Left forelimb (tissue), 1 donor: ENCODE data around the gene AHCYL2.
"Not testable (repeated sequence)": the region's sequence is repeated elsewhere in the genome, so short reads cannot be mapped to it uniquely, and the experiment has no call there.

Experiments
- DNase-seq: peaks from one replicate; pipeline ENCODE4 v3.0.0-alpha.2; 2018; ENCODE audit warnings: low spot score

AHCYL2 gene

GRCh38 chr7:129456421-129456820 lies 231.6 kb downstream of the AHCYL2 start:
- DNase-seq: no peak

GRCh38 chr7:129457101-129457500 lies 232.3 kb downstream of the AHCYL2 start:
- DNase-seq: no peak

DNA sequence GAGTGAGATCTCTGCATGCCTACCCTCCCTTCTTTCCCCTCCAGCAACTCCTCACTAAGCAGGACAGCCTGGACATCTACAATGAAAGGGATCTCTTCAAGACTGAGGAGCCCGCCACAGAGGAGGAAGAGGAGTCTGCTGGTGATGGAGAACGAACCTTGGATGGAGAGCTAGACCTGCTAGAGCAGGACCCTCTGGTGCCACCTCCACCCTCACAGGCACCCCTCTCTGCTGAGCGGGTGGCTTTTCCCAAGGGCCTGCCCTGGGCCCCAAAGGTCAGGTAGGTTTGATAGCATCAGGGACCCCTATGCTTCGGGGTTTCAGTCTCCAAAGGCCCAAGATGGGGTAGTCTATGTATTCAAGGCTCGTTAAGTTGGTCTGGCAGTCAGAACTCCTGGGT lies 233.3 kb downstream of the AHCYL2 start:
- no peak for DNase-seq

GRCh38 chr7:129461809-129462208 lies 237.0 kb downstream of the AHCYL2 start:
- DNase-seq: no peak

DNA sequence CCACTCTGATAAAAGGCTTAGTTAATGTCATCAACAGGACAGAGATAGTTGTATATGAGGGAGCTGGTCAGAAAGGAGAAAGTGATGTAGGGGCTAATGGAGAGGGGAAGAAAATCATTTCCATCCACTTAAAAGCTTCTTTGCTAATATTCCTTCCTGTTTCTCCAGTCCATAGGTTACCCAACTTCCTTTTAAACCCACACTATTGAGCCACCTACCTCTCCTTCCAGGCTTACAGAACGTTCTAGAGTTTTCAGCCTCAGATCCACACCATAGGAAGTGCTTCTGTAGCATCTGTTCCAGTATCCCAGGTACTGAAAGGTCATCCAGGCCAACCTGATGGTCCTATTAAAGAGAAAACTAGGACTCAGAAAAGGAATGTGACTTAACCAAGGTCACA lies 237.6 kb downstream of the AHCYL2 start:
- no peak for DNase-seq

DNA sequence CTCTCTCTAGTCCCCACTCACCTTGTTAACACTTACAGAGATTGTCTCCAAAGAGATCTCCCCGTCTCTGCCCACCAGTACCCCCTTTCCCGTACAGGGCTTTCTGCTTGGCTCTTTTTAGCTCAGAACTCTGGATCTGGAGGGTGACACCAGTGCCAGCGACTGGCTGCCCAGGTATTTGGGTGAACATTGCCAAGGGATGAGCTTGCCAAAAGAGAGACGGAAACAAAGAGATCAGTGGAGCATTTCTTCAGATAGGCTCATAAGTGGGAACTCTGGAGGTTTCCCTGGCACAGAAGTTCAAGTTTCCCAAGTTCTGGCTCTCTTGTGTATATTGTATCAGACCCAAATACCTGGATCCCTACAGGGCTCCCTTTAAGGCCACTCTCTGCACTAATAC lies 239.4 kb downstream of the AHCYL2 start:
- DNase-seq: no peak

DNA sequence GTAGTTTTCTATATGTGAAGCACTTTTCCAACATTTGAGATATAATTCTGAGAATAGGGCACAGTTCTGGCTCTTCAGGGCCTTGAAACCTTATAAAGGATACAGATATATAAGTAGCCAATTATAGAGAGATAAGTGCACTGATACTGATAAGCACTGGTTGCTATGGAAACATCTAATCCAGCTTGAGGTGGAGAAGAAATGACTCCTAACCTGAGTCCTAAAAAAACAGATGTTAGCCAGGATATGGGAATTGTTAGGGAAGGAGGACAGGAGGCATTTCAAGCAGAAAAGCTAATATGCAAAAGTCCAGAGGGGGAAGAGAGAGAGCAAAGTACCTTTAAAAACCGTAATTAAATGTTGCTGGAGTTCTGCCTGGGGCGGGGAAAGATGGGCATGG lies 240.2 kb downstream of the AHCYL2 start:
- DNase-seq: no peak

DNA sequence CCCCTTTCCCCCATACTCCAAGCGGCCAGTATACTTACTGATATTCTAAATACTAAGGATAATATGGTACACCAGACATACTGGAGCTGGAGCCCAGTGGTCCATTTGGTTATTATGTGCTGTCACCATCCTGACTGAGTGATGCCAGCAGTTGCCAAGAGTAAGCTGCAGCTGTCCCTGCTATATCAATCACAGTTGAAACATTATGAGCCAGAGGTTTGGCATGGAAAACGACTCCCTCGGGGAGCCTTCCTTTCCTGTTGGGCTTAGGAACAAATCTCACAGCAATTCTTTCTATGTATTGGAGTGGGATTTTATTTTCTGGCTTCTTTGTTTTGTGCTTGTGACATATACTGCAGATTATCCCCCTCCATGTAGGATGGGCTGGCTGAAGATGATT lies 242.0 kb downstream of the AHCYL2 start:
- peak; percentile 68 for DNase-seq

DNA sequence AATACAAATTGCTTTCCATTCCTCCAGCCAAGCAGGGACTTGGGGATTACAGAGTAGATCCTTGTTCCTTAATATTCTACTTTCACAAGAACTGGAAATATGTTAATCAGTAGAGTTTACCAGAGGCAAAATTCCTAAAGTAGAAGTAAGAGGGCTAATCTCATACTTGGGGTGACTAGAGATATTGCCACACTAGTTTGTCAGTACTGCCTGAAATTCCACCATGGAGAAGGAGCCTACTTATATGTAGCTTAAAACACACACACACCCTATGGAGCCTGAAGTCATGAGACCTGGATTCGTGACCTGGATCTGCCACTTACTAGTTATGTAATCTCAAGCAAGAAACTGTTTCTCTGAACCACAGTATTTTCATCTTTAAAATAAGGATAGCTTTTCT lies 243.3 kb downstream of the AHCYL2 start:
- DNase-seq: no peak

- no peak for DNase-seq
Measured at GRCh38 chr7:129468547-129468946, 243.7 kb downstream of the AHCYL2 start.

- DNase-seq: no peak
Measured at GRCh38 chr7:129469930-129470329, 245.1 kb downstream of the AHCYL2 start.

- no peak for DNase-seq
Measured at GRCh38 chr7:129470411-129470810, 245.6 kb downstream of the AHCYL2 start.

- no peak for DNase-seq
Measured at GRCh38 chr7:129471402-129471827, 246.6 kb downstream of the AHCYL2 start.

DNA sequence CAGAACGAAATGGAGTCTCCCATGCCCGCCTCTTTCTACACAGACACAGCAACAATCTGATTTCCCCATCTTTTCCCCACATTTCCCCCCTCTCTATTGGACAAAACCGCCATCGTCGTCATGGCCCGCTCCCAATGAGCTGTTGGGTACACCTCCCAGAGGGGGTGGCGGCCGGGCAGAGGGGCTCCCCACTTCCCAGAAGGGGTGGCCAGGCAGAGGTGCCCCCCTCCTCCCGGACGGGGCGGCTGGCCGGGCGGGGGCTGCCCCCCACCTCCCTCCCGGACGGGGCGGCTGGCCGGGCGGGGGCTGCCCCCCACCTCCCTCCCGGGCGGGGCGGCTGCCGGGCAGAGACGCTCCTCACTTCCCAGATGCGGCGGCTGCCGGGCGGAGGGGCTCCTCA lies 251.1 kb downstream of the AHCYL2 start:
- not testable (repeated sequence) for DNase-seq

- not testable (repeated sequence) for DNase-seq
Measured at GRCh38 chr7:129476398-129476797, 251.6 kb downstream of the AHCYL2 start.
